HEK293 (cell line): ENCODE results near the gene TBX4.

Source experiments
- CTCF ChIP-seq: fragments of 450-650 bp; formaldehyde crosslinking; IDR thresholded peaks from 2 replicates; pipeline ENCODE4 v1.5.1; 2016; ENCODE audit warnings: missing biosample characterization, missing genetic modification characterization
- MYNN ChIP-seq: fragments of 450-650 bp; formaldehyde crosslinking; IDR thresholded peaks from 2 replicates; pipeline ENCODE4 v1.5.1; 2016; ENCODE audit warnings: missing biosample characterization, missing genetic modification characterization, borderline replicate concordance
- SETDB1 ChIP-seq: IDR thresholded peaks from one replicate; pipeline ENCODE4 v1.6.1; 2017; ENCODE audit warnings: mild to moderate bottlenecking, low read length, moderate library complexity, mixed read lengths; ENCODE audit not compliant: insufficient read length
- YY1 ChIP-seq: fragments of 450-650 bp; formaldehyde crosslinking; IDR thresholded peaks from 2 replicates; pipeline ENCODE4 v1.5.1; 2018; ENCODE audit warnings: missing biosample characterization, missing genetic modification characterization
- ZBTB26 ChIP-seq: fragments of 450-650 bp; formaldehyde crosslinking; optimal IDR thresholded peaks from 2 replicates; pipeline ENCODE3; 2016; ENCODE audit warnings: missing biosample characterization, mild to moderate bottlenecking, missing genetic modification characterization
- ZNF140 ChIP-seq: fragments of 450-650 bp; formaldehyde crosslinking; IDR thresholded peaks from 2 replicates; pipeline ENCODE4 v1.5.1; 2016; ENCODE audit warnings: missing biosample characterization, missing genetic modification characterization
- ZNF157 ChIP-seq: fragments of 450-650 bp; formaldehyde crosslinking; IDR thresholded peaks from 2 replicates; pipeline ENCODE4 v1.5.1; 2016; ENCODE audit warnings: missing biosample characterization, missing genetic modification characterization
- ZNF24 ChIP-seq: fragments of 450-650 bp; formaldehyde crosslinking; IDR thresholded peaks from 2 replicates; pipeline ENCODE4 v1.5.1; 2016; ENCODE audit warnings: missing biosample characterization, missing genetic modification characterization
- ZNF416 ChIP-seq: fragments of 450-650 bp; formaldehyde crosslinking; IDR thresholded peaks from 2 replicates; pipeline ENCODE4 v1.5.1; 2016; ENCODE audit warnings: missing biosample characterization, missing genetic modification characterization
- ZNF704 ChIP-seq: fragments of 450-650 bp; formaldehyde crosslinking; IDR thresholded peaks from 2 replicates; pipeline ENCODE4 v1.5.1; 2016; ENCODE audit warnings: missing biosample characterization, missing genetic modification characterization
- ZNF843 ChIP-seq: fragments of 450-650 bp; formaldehyde crosslinking; IDR thresholded peaks from 2 replicates; pipeline ENCODE4 v1.5.1; 2016; ENCODE audit warnings: missing biosample characterization, missing genetic modification characterization
- TF ChIP-seq, protein P1 (sequence below): fragments of 450-650 bp; formaldehyde crosslinking; IDR thresholded peaks from 2 replicates; pipeline ENCODE4 v1.5.1; 2016; ENCODE audit warnings: missing biosample characterization, missing genetic modification characterization
- TF ChIP-seq, protein P2 (sequence below): IDR thresholded peaks from 2 replicates; pipeline ENCODE4 v1.6.1; 2011; ENCODE audit warnings: mild to moderate bottlenecking, low read depth, low read length, borderline replicate concordance

DNA sequence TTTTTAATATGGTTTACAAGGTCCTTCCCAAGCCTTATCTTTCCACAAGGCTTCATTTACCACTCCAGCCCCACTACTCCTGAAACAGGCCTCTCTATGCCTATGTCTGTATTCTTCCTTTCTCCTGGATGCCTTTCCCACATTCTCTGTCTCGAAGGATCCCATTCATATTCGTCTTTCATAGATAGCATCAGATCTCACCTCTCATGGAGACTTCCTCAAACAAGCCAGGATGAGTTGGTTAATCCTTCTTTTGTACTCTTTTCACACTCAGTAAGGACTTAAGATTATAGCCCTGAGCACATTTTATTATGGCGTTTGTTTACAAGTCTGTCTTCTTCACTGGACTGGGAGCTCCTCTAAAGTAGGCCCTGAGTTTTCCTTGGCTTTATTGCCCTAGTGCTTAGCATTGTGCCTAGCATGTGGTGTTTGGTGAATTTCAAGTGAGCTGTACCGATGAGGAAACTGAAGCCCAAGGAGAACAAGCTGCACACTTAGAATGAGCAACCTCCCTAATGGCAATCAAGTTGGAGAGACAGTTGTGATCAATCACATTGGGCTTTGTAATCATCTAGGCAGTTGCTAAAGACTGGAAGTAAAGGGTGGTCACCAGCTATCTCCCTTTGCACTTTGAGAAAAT lies 10.0 kb upstream of the TBX4 start:
- TF ChIP-seq, protein P1, sequence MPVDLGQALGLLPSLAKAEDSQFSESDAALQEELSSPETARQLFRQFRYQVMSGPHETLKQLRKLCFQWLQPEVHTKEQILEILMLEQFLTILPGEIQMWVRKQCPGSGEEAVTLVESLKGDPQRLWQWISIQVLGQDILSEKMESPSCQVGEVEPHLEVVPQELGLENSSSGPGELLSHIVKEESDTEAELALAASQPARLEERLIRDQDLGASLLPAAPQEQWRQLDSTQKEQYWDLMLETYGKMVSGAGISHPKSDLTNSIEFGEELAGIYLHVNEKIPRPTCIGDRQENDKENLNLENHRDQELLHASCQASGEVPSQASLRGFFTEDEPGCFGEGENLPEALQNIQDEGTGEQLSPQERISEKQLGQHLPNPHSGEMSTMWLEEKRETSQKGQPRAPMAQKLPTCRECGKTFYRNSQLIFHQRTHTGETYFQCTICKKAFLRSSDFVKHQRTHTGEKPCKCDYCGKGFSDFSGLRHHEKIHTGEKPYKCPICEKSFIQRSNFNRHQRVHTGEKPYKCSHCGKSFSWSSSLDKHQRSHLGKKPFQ (tag by site-specific recombination): no peak
- TF ChIP-seq ZBTB26 (tag by site-specific recombination) (no peak), ZNF140 (no peak), ZNF704 (no peak), CTCF (tag by site-specific recombination) (no peak), SETDB1 (no peak), YY1 (tag by site-specific recombination) (no peak), ZNF843 (tag by site-specific recombination) (no peak), ZNF416 (tag by site-specific recombination) (no peak), MYNN (tag by site-specific recombination) (no peak), ZNF24 (tag by site-specific recombination) (no peak), ZNF157 (no peak)
- TF ChIP-seq, protein P2, sequence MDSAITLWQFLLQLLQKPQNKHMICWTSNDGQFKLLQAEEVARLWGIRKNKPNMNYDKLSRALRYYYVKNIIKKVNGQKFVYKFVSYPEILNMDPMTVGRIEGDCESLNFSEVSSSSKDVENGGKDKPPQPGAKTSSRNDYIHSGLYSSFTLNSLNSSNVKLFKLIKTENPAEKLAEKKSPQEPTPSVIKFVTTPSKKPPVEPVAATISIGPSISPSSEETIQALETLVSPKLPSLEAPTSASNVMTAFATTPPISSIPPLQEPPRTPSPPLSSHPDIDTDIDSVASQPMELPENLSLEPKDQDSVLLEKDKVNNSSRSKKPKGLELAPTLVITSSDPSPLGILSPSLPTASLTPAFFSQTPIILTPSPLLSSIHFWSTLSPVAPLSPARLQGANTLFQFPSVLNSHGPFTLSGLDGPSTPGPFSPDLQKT: no peak
